EH (cell line): ENCODE data around the gene PPP1R3A.
"Not testable (repeated sequence)": the region's sequence is repeated elsewhere in the genome, so short reads cannot be mapped to it uniquely, and the experiment has no call there.

Experiments
- DNase-seq: peaks from one replicate; pipeline ENCODE4 v3.0.0-alpha.2; 2015; ENCODE audit warnings: low read depth

The PPP1R3A gene

GRCh38 chr7:113918946-113919345, at the start of gene PPP1R3A:
TSS of gene PPP1R3A (minus strand) at chr7:113919009. CDS start at chr7:113918996, 13 bp downstream.
- DNase-seq: peak; percentile 7

- no peak for DNase-seq
Measured at GRCh38 chr7:113963356-113963755, 44.5 kb upstream of the PPP1R3A start.

- no peak for DNase-seq
Measured at GRCh38 chr7:113959910-113960309, 41.1 kb upstream of the PPP1R3A start.

- no peak for DNase-seq
Measured at GRCh38 chr7:113955157-113955556, 36.3 kb upstream of the PPP1R3A start.

DNA sequence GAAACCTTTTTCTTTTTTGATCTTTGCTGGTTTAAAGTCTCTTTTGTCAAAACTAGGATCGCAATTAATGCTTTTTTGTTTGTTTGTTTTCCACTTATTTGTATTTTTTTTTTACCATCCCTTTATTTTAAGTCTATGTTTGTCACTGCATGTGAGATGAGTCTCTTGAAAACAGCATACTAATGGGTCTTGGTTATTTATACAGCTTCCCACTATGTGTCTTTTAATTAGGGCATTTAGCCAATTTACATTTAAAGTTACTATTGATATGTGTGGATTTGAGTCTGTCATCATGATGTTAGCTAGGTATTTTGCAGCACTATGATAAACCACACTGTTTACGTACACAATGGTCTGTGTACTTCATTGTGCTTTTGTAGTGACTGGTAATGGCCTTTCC, 34.7 kb upstream of the PPP1R3A start:
- no peak for DNase-seq

DNA sequence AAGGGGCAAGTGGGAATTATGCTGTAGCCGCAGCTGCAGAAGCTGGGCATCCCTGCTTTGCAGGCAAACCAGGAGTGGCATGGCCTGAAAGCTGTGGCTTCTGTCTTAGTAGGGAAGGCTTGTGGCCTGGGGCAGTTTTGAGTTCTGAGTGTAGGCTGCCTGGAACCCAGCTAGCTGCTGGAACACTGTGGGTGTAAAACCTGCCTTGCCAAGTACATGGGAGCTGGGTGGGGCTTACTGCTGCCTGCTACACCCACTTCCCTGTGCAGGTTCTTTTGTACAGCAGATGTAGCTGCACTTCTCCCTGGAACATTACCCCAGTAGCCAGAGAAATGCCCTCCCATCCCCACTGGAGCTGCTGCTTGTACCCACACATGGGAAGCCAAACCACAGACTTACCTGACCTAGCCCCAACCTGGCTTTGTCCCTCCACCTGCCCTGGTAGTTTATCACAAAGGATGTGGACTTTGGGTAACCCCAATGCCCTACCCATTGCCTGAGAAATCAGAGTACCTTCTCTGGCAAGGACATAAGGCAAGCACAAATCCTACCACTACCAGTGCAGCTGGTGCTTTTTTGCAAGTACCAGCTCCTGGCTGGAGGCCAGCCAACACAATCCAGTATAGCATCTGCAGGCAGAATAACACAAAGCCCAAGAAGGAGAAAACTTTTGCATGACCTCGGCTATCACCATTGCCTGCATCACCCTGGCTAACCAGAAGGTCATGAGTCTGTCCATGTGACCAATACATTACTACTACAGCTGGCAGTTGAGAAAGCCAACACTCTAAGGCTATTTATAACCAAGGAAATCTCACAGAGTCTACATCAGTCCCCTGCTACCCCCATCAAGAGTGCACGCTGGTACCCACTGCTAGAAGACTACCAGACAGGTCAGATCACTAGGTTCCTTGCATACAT, 26.5 kb upstream of the PPP1R3A start:
- no peak for DNase-seq

- DNase-seq: no peak
Measured at GRCh38 chr7:113936982-113937381, 18.2 kb upstream of the PPP1R3A start.

- DNase-seq: no peak
Measured at GRCh38 chr7:113936535-113936934, 17.7 kb upstream of the PPP1R3A start.

DNA sequence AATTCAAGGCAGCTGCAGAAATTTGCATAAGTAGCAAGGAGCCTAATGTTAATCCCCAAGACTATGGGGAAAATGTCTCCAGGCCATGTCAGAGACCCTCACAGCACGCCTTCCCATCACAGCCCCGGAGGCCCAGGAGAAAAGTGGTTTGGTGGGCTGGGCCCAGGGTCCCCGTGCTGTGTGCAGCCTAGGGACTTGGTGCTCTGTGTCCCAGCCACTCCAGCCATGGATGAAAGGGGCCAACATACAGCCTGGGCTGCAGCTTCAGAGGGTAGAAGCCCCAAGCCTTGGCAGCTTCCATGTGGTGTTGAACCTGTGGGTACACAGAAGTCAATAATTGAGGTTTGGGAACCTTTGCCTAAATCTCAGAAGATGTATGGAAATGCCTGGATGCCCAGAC, 10.6 kb upstream of the PPP1R3A start:
- not testable (repeated sequence) for DNase-seq

DNA sequence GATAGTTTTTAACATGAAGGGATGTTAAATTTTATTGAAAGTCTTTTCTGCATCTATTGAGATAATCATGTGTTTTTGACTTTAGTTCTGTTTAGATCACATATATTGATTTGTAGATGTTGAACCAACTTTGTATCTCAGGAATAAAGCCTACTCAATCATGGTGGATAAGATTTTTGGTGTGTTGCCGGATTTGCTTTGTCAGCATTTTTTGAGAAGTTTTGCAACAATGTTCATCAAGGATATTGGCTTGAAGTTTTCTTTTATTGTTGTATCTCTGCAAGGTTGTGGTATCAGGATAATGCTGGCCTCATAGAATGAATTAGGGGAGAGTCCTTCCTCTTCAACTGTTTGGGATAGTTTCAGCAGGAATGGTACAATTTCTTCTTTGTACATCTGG, 9.3 kb upstream of the PPP1R3A start:
- no peak for DNase-seq

- DNase-seq: no peak
Measured at GRCh38 chr7:113922049-113922448, 3.2 kb upstream of the PPP1R3A start.

DNA sequence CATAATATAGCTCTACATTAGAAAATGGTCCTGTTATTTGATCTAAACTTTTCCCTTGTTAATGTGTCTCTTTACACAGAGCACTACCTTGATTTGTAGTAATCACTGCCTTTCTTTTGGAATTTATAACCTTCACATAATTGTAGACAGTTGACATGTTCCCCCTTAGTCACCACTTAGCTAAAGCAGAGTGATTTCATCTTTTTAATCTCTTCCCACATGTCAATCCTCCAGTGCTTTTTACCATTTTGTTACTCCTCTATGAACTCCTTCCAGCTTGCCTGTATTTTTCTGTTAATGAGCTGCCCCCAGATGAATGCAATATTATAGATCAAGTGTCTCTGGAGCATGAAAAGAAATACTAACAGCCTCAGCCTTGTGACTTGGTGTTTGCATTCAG, 2.6 kb upstream of the PPP1R3A start:
- no peak for DNase-seq

DNA sequence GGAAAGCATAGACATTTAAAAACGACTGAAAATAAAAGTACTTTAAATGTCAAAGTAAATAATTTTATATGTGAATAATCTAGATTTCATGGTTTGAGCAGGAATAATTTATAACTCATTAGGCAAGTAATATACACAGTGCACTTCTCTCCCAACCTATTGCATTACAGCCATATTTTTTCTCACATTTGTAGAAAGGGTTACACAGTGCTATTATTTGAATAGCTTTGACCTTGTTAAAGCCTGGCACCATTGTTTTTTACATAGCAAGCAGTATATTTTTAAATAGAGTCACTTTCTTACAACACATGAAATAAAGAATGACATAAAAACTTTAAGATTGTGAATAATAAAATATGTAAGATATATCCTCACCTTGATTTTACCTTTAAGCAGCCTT, 969 bp downstream of the PPP1R3A start:
- DNase-seq: no peak

- no peak for DNase-seq
Measured at GRCh38 chr7:113915956-113916355, 2.9 kb downstream of the PPP1R3A start.

GRCh38 chr7:113912876-113913275, 5.9 kb downstream of the PPP1R3A start:
- DNase-seq: no peak

DNA sequence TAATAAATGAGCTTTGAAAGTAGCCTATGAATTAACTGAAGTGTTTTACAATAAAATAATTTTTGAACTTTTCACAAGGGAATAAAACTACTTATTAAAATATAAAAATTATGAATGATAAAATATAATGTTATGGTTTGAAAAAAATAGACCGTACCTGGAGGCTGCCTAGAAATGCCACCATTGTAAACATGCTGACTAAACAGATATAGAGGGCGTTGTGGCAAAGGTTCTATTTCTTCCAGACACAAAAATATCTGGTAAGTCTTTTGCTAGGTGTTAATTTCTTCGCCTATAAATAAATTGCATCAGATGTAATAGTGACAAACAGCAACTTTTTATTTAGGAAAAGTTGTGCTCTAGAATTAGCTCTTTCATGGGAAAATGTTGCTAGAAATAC, 11.2 kb downstream of the PPP1R3A start:
- DNase-seq: no peak

DNA sequence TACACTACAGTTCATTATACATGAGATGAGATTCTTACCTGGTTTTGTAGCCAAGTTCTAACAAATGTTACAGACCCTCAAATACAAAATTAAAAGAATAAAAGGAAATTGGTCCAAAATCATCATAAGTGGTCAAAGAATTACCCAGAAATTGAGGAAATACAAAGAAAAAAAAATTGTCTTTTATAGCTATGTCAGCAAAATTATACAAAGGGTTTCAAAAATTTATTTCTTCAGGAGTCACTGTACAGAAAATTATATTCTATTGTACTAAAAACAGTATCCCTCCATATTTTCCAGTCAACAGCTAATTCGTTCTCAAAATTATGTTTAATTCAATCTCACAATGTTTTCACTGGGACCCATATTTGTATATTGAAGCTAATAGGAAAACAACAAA, 14.3 kb downstream of the PPP1R3A start:
- no peak for DNase-seq

DNA sequence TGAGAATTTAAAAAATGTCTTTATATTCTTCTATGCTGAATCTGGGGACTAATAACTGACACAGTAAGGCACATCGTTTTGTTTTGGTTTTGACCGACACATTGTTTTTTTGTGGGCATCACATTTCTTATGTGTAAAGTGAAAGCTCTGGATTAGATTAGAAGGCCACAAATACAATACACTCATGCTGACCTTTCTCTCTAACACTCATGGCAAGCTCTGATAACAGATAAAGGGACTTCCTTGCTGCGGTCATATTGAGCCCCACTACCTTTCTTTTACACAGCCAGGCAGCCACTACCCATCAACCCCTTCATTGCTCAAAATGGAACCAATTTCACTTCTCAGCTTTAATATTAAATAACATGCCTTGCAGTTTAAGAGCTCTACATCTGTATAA, 26.0 kb downstream of the PPP1R3A start:
- DNase-seq: no peak

- peak; percentile 61 for DNase-seq
Measured at GRCh38 chr7:113891828-113892227, 27.0 kb downstream of the PPP1R3A start.

DNA sequence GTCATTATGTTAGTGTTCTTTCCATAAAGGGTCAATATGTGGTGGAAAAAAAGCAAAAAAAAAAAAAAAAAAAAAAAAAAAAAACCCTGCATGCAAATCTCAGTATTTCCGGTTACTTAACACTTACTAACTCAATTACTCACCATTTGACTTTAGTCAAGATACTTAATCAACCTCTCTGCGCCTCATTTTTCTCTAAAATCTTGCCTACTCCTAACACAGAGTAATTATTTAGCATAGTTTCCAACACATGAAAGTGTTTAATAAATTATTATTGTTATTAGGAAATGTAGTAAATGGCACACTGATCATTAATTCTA, 27.8 kb downstream of the PPP1R3A start:
- no peak for DNase-seq

- peak; percentile 50 for DNase-seq
Measured at GRCh38 chr7:113890331-113891030, 28.3 kb downstream of the PPP1R3A start.

GRCh38 chr7:113883096-113883495, 35.7 kb downstream of the PPP1R3A start:
- DNase-seq: no peak

DNA sequence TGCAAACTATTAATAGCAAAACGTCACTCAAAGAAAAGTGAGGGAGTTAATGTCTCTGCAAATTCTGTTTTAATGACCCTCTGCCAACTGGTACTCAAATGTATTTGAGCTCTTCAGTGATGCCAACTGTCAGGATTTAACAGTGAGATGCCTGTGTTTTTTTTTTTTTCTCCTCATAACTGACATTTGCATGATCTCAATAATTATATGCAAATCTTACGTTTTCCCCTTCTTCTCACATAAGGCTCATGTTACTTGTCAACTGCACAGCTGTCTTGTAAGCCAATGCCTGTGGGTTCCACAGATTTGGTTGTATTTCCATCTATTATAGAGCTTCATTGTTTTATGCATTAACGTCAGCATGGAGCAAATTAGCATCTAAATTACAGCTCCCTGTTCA, 38.2 kb downstream of the PPP1R3A start:
- DNase-seq: no peak
